T-helper 2 cell treated with Interferon-gamma antibody and Interleukin-4, amounts not matched to agents 5 μg/mL and 100 μg/mL, for 36 hours (primary cell): ENCODE results near the gene FEM1A.
"Not testable (repeated sequence)": the region's sequence is repeated elsewhere in the genome, so short reads cannot be mapped to it uniquely, and the experiment has no call there.

Experiments
- DNase-seq: peaks from one replicate; pipeline ENCODE4 v3.0.0; 2021; ENCODE audit warnings: low spot score
- H3K27ac Mint-ChIP-seq: one replicate; pipeline ENCODE4 v1.8.0; 2021; ENCODE audit warnings: mild to moderate bottlenecking, mixed read lengths
- H3K27me3 Mint-ChIP-seq: one replicate; pipeline ENCODE4 v1.8.0; 2021; ENCODE audit warnings: low read depth, mixed read lengths
- H3K36me3 Mint-ChIP-seq: one replicate; pipeline ENCODE4 v1.8.0; 2021; ENCODE audit warnings: low read depth, mixed read lengths
- H3K4me1 Mint-ChIP-seq: one replicate; pipeline ENCODE4 v1.8.0; 2021; ENCODE audit warnings: low read depth, mixed read lengths
- H3K4me3 Mint-ChIP-seq: one replicate; pipeline ENCODE4 v1.8.0; 2022; ENCODE audit warnings: mild to moderate bottlenecking, moderate library complexity, mixed read lengths
- H3K9me3 Mint-ChIP-seq: one replicate; pipeline ENCODE4 v1.8.0; 2021; ENCODE audit warnings: mixed read lengths

The FEM1A gene

DNA sequence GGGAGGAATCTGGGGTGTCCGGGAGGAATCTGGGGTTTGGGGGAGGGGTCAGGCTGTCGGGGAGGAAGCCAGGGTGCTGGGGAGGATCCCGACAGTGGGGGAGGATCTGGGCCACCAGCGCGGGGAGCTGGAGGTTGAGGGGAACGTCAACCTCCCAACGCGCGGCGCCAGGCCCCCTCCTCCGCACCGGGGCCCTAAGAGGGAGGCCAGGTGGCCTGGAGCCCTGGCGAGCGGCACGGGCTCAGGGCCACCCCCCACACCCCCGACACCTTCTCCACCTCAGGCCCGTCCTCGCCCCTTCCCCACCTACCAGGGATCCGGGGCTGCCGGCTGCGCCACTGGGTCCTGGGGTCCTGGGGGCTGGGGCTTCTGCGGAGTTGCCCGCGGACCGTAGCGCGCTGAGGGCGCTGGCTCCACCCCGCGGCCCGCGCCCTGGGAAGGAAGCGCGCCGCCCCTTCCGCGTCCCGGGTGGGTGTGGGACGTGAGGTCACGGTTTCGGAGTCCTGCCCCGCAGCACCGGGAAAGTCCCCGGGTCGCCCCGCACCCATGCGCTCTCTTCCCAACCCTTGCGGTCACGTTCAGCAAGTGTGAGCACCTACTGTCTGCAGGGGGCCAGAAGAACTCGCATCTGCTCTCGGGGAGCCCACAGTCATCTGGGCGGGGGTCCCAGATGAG lies 39.9 kb downstream of the FEM1A start, which contains the start of gene TICAM1:
Gene TICAM1 (minus strand): TSS at position 409 of the 675 bp plus-strand sequence. CDS start 13,335 bp downstream, outside the sequence.
- DNase-seq = peak; percentile 85
- Mint-ChIP-seq H3K4me3 (peak within 1 kb of the TSS; percentile 94), H3K27me3 (no peaks in the 10 kb centered on the region), H3K27ac (peak within 1 kb of the TSS; percentile 91), H3K36me3 (peaks cover 11% of the 10 kb centered on the region), H3K4me1 (peaks cover 16% of the 10 kb centered on the region), H3K9me3 (no peaks in the 10 kb centered on the region)

DNA sequence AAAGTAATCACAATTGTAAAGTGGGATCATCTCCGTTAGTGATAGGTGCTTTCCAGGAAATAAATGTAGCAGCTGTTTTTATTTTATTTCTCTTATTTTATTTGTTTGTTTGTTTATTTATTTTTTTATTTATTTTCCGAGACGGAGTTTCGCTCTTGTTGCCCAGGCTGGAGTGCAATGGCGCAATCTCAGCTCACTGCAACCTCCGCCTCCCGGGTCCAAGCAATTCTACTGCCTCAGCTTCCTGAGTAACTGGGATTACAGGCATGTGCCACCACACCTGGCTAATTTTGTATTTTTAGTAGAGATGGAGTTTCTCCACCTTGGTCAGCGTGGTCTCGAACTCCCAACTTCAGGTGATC lies 40.4 kb downstream of the FEM1A start:
- Mint-ChIP-seq H3K36me3 (peaks cover 11% of the 10 kb centered on the region), H3K27ac (peak overlapping the region; percentile 83), H3K4me1 (peaks cover 16% of the 10 kb centered on the region), H3K4me3 (peak overlapping the region; percentile 94)
- DNase-seq, H3K9me3 Mint-ChIP-seq, H3K27me3 Mint-ChIP-seq: not testable (repeated sequence)

DNA sequence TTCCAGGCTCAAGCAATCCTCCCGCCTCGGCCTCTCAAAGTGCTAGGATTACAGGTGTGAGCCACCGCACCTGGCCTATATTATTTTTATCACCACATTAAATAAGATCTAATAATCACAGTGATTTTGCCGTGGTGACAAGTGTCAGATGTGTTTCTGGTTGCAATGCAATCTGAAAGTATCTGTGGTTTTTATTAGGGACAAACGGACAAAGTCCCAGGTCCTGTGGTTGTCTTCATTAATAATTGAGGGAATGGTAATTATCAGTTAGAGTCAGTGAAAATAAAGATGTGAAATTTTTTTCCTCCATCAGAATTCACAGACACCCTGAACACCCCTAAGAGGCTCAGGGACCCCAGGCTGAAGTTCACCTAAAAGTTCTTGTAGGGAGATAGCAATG lies 41.2 kb downstream of the FEM1A start:
- H3K27ac Mint-ChIP-seq = peak overlapping the region; percentile 26

DNA sequence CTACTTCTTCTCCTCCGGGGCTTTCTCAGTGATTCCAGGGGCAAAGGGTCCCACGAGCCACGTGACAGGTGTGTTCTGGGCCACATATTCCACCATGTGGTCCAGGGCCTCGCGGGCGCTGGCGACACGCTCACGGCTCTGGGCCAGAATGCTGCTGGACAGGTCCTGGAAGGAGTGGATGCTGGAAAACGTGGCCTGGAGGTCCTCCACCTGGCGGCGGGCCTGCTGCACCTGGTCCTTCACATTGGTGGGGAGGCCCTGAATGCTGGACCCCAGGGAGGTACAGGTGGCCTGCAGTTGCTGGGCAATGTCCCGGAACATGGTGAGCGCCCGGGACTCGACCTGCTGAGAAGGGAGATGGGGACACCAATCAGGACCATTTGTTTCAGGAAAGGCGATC lies 47.7 kb downstream of the FEM1A start:
- H3K4me1 Mint-ChIP-seq = peaks cover 6% of the 10 kb centered on the region
- DNase-seq = no peak
- no peaks in the 10 kb centered on the region for H3K9me3 Mint-ChIP-seq
- no peak overlapping the region for H3K27ac Mint-ChIP-seq
- H3K27me3 Mint-ChIP-seq = no peaks in the 10 kb centered on the region
- no peak overlapping the region for H3K4me3 Mint-ChIP-seq
- peaks cover 26% of the 10 kb centered on the region for H3K36me3 Mint-ChIP-seq

More for the DNA sequence above, 41.2 kb downstream of the FEM1A start:
- Mint-ChIP-seq H3K4me1 (peaks cover 16% of the 10 kb centered on the region), H3K27me3 (no peaks in the 10 kb centered on the region), H3K36me3 (peaks cover 13% of the 10 kb centered on the region), H3K4me3 (peak overlapping the region; percentile 46), H3K9me3 (no peaks in the 10 kb centered on the region)
- no peak for DNase-seq

DNA sequence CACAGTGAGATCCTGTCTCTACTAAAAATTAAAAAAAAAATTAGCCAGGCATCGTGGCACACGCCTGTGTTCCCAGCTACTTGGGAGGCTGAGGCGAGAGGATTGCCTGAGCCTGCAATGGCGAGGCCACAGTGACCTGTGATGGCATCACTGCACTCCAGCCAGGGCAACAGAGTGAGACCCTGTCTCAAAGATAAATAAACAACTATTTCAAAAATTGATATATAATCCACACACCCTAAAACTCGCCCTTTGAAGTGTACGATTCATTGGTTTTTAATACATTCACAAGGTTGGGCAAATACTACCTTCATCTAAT lies 52.1 kb downstream of the FEM1A start:
- H3K4me1 Mint-ChIP-seq = peaks cover 5% of the 10 kb centered on the region
- DNase-seq = no peak
- peaks cover 23% of the 10 kb centered on the region for H3K36me3 Mint-ChIP-seq

DNA sequence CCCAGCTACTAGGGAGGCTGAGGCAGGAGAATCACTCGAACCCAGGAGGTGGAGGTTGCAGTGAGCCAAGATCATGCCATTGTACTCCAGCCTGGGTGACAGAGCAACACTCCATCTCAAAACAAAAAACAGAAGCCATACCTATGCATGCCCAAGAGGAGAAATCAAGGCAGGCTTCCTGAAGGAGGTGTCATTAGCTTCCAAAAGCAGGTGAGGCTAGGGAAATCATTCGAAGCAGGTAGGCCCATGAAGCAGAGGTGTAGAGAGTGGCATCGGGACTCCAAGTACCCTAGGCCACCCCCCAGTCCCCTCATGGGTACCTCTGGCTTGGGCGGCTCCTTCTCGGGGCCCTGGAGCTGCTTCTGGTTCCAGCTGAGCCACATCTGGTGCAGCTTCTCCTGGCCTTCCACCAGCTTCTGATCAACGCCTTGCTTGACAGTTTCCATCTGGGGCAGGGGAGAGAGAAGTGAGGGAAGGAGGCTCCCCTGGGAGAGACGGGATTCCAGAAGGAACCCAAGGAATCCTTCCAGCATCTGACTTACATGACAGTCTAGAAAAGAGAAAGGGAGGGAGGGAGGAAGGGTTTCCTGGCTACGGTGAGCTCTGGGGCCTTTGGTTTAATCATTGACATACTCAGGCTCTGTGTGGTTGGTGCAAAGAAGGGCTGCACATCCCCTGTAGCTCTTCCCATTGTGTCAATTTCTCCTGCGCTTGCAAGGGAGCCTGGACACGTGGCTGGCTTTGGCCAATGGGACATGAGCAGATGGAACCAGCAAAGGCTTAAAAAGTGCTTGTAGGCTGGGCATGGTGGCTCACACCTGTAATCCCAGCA lies 53.0 kb downstream of the FEM1A start:
- Mint-ChIP-seq H3K4me1 (peaks cover 5% of the 10 kb centered on the region), H3K9me3 (no peaks in the 10 kb centered on the region), H3K27me3 (no peaks in the 10 kb centered on the region), H3K4me3 (no peak overlapping the region), H3K36me3 (peaks cover 19% of the 10 kb centered on the region), H3K27ac (no peak overlapping the region)
- DNase-seq = no peak

More for the DNA sequence above, 52.1 kb downstream of the FEM1A start:
- Mint-ChIP-seq H3K27me3 (no peaks in the 10 kb centered on the region), H3K4me3 (no peak overlapping the region), H3K9me3 (no peaks in the 10 kb centered on the region), H3K27ac (no peak overlapping the region)

DNA sequence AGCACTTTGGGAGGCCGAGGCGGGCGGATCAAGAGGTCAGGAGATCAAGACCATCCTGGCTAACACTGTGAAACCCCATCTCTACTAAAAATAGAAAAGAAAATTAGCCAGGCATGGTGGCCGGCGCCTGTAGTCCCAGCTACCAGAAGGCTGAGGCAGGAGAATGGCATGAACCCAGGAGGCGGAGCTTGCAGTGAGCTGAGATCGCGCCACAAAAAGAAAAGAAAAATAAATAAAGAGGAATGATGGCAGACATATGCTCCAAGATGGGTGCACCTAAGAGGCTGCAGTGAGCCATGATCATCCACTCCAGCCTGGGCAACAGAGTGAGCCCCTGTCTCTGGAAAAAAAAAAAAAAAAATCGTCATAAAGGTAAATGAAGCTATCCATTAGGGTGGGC lies 54.4 kb downstream of the FEM1A start:
- H3K27ac Mint-ChIP-seq, H3K27me3 Mint-ChIP-seq: not testable (repeated sequence)

DNA sequence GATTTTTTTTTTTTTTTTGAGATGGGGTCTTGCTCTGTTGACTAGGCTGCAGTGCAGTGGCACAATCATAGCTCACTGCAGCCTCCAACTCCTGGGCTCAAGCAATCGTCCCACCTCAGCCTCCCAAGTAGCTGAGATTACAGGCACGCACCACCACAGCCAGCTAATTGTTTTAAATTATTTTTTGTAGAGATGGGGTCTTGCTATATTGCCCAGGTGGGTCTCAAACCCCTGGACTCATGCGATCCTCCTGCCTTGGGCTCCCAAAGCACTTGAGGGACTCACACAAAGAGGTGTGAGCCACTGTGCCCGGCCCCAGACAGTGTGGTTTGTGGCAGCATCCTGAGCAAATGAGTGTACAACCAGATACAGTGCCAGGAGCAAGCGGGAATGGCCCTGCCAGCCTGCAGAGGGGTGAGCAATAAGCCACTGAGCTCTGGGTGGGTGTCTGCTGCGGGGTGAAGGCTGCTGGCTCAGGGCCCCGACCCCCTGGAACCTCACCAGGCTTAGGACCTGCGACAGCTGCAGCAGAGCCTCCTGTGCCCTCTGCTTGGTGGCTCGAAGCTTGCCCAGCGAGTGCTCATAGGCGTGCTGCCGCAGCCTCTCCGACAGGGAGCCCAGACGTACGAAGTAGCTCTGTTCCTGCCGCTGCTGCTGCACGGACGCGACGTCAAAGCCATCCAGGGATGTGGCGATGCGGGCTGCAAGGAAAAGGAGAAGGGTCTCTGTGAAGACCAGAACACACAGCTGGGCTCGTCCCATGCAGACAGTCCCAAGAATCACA lies 55.8 kb downstream of the FEM1A start:
- no peaks in the 10 kb centered on the region for H3K9me3 Mint-ChIP-seq
- H3K27ac Mint-ChIP-seq = no peak overlapping the region
- no peaks in the 10 kb centered on the region for H3K4me1 Mint-ChIP-seq
- no peaks in the 10 kb centered on the region for H3K27me3 Mint-ChIP-seq
- no peak overlapping the region for H3K4me3 Mint-ChIP-seq
- no peak for DNase-seq
- peaks cover 12% of the 10 kb centered on the region for H3K36me3 Mint-ChIP-seq

More for the DNA sequence above, 54.4 kb downstream of the FEM1A start:
- not testable (repeated sequence) for DNase-seq, H3K9me3 Mint-ChIP-seq, H3K4me3 Mint-ChIP-seq, H3K4me1 Mint-ChIP-seq
- peaks cover 13% of the 10 kb centered on the region for H3K36me3 Mint-ChIP-seq

DNA sequence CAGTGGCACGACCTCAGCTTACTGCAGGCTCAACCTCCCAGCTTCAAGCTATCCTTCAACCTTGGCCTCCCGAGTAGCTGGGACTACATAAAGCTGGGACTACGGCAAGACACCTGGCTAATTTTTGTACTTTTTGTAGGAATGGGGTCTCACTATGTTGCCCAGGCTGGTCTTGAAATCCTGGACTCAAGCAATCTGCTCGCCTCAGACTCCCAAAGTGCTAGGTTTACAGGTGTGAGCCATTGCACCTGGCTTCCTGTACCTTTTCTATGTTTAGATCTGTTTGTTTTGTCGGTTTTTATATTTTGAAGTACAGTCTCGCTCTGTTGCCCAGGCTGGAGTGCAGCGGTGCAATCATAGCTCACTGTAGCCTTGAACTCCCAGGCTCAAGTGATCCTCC lies 57.5 kb downstream of the FEM1A start:
- peaks cover 6% of the 10 kb centered on the region for H3K36me3 Mint-ChIP-seq
- H3K4me1 Mint-ChIP-seq = no peaks in the 10 kb centered on the region
- no peaks in the 10 kb centered on the region for H3K27me3 Mint-ChIP-seq
- DNase-seq = no peak
- H3K4me3 Mint-ChIP-seq = no peak overlapping the region
- H3K27ac Mint-ChIP-seq = no peak overlapping the region
- H3K9me3 Mint-ChIP-seq = no peaks in the 10 kb centered on the region
